GM15510 (cell line): ENCODE measurements around the gene MYO7B.

ENCODE experiments used
- POLR2A ChIP-seq: IDR thresholded peaks from 3 replicates; pipeline ENCODE4 v1.6.1; 2011; ENCODE audit warnings: borderline replicate concordance; ENCODE audit not compliant: insufficient read length; ENCODE audit errors: extremely low read depth

The MYO7B gene

GRCh38 chr2:127611076-127611925, 75.8 kb downstream of the MYO7B start:
- TF ChIP-seq POLR2A, result no peak

GRCh38 chr2:127612111-127612822, 76.8 kb downstream of the MYO7B start:
- TF ChIP-seq POLR2A, result no peak

GRCh38 chr2:127614246-127614645, 78.8 kb downstream of the MYO7B start:
- no peak for TF ChIP-seq POLR2A

- no peak for TF ChIP-seq POLR2A
Measured at GRCh38 chr2:127614731-127615130, 79.2 kb downstream of the MYO7B start.

- no peak for TF ChIP-seq POLR2A
Measured at GRCh38 chr2:127615511-127616166, 80.2 kb downstream of the MYO7B start.

GRCh38 chr2:127618551-127619202, 83.2 kb downstream of the MYO7B start:
- TF ChIP-seq POLR2A, result no peak

- TF ChIP-seq POLR2A, result no peak
Measured at GRCh38 chr2:127619203-127619590, 83.7 kb downstream of the MYO7B start.

- TF ChIP-seq POLR2A, result no peak
Measured at GRCh38 chr2:127619877-127620705, 84.6 kb downstream of the MYO7B start.

GRCh38 chr2:127620866-127621265, 85.4 kb downstream of the MYO7B start:
- no peak for TF ChIP-seq POLR2A

GRCh38 chr2:127621981-127622431, 86.5 kb downstream of the MYO7B start:
- no peak for TF ChIP-seq POLR2A

- no peak for TF ChIP-seq POLR2A
Measured at GRCh38 chr2:127622561-127623387, 87.3 kb downstream of the MYO7B start.

- TF ChIP-seq POLR2A, result no peak
Measured at GRCh38 chr2:127623388-127624319, 88.2 kb downstream of the MYO7B start.
